ENCODE results near the gene ITM2A.

Gene ITM2A

DNA sequence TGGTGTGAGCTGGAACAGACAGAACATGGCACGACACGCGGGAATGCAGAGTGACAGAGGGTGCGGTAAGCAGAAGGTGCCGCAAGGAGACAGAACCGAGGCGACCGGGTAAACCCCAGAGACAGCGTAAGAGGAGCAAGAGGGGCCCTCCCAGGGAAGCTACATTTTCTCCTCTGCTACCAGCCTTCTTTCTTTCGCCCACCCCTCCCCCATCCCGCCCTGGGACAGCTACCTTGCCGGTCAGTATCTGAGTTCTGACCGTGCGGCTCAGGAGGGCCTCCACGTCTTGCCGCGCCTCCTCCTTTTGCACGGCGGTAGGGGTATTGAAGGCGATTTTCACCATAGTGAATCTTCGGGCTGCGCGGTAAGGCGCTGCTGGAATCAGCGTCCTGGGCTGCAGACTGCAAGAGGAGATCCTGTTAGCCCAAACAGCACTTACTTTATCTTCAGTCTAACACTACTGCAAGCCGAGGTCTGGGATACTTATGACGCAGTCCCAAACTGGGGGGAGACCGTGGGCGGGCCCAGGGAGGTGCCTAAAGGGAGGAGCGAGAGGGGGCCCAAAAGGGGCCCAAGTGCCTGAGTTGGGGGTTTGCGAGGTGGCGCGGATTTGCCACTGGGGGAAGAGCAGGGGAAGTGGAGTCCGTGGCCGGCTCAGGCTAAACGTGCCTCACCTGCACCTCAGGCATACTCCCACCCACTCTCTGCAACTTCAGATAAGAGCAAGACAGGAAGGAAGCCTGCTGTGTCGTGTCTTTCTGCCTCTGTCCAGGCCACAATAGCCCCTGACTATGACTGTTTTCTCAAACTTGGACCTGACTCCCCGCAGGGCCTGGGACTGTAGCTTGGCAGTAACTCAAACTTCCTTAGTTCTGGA lies at the start of gene ITM2A:
Gene ITM2A, minus strand, starts transcription at position 462 of the 877 bp plus-strand sequence. Its CDS starts 119 bp downstream, at position 343.
- peak; percentile 71 to 73 for DNase-seq

GRCh38 chrX:79415056-79415455 lies 47.9 kb upstream of the ITM2A start:
- DNase-seq = no peak

DNA sequence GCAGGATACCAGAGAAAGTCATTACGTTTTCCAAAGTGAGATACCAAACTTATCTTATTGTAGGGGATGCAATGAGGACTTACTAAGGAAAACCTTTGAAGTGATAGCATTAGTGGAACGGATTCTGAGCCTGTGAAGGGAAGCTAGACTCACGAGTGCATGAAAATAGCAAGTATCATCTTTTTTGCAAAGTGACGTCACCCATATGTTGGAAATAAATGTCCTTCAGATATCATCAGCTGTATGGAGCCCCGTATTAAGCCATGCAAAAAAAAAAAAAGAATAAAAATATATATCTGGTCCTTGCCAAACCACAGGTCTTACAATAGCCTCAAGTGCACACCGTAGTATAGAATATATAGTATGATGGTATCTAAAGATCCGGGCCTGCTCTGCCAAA lies 46.8 kb upstream of the ITM2A start:
- DNase-seq = no peak

DNA sequence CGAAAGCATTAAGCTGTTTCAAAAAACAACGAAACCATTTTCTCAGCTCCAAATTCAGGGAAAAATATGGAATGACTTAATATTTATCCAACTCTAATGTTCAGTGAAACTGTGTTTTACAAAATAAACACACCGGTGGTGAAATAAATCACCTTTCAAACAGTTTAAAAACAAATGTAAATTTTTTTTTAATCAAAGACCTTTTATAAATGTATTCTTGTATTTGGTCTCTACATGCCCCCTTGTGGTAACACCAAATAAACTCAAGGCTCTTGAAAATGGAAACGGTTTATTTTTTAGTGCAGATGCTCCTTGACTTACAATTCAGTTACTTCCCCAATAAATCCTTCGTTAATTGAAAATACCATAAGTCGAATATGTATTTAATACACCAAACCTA lies 45.8 kb upstream of the ITM2A start:
- DNase-seq = peak in 1 of 2 donors; percentile 48

GRCh38 chrX:79412166-79412565 lies 45.0 kb upstream of the ITM2A start:
- DNase-seq = no peak

DNA sequence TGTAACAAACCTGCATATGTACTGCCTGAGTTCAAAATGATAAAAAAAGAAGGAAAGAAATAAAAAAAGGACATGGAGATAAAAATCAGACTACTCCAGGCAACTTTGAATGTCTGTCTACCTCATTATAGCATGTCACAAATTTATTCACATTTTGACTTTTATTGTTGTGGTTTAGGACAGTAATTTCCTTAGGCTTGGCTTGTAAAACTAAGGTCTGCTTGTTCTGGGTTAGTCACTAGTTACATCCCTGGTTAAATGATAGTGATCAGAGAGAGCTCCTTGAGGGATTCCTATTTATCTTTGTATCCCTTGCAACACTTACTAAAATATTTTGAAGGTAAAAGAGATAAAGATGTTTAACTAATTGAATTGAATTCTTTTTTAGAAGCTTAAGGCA lies 42.5 kb upstream of the ITM2A start:
- no peak for DNase-seq

DNA sequence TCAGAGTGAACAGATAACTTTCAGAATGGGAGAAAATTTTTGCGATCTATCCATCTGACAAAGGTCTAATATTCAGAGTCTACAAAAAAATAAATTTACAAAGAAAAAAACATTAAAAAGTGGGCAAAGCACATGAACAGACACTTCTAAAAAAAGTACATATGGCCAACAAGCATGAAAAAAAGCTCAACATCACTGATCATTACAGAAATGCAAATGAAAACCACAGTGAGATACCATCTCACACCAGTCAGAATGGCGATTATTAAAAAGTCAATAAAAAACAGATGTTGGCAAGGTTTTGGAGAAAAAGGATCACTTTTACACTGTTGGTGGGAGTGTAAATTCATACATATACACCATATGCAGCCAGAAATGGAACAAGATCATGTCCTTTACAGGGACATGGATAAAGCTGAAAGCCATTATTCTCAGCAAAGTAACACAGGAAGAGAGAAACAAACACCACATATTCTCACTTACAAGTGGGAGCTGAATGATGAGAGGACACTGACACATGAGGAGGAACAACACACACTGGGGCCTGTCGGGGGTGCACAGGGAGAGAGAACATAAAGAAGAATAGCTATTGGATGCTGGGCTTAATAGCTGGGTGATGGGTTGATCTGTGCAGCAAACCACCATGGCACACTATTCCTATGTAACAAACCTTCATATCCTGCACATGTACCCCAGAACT lies 41.6 kb upstream of the ITM2A start:
- no peak for DNase-seq

GRCh38 chrX:79400623-79401022 lies 33.5 kb upstream of the ITM2A start:
- no peak for DNase-seq

DNA sequence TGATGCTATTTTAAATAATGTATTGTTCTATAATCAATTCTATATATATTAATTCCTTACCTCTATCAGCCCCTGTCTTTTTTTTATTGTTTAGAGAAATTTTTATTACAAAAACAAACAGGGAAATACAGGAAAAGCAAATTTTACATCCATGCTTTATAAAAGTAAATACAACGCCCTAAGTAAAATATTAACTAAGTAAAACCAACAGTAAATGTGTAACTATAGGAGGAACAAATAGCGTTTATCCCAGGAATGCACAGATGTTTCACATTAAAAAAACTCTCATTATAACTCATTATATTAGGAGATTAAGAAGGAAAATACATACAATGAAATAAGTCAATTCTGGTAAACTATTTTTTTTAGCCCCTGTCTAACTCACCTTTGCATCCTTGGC lies 8.2 kb upstream of the ITM2A start:
- DNase-seq = no peak

- no peak for DNase-seq
These were observed 4.5 kb upstream of the ITM2A start for GRCh38 chrX:79371640-79372039.

- no peak for DNase-seq
These were observed 4.0 kb upstream of the ITM2A start for GRCh38 chrX:79371101-79371500.

- no peak for DNase-seq
These were observed 2.7 kb upstream of the ITM2A start for GRCh38 chrX:79369871-79370270.

DNA sequence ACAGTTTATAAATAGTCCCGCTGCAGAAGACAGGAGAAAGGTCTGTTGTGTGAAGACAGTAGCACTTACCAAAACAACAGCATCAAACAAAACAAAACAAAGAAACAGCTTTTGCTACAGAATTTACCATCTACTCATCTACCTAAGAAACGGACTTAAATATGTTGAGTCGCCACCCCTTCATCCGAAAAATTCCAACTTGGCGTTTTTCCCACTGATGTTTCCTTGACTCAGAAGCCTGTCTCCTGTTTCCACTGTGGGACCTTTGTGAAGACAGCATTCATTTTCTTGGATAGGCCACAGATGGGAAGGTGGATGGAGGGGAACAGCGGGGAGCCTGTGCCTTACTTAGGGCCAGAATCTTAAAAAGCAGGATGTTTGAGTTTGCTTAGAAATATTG lies 1.3 kb upstream of the ITM2A start:
- DNase-seq = no peak

DNA sequence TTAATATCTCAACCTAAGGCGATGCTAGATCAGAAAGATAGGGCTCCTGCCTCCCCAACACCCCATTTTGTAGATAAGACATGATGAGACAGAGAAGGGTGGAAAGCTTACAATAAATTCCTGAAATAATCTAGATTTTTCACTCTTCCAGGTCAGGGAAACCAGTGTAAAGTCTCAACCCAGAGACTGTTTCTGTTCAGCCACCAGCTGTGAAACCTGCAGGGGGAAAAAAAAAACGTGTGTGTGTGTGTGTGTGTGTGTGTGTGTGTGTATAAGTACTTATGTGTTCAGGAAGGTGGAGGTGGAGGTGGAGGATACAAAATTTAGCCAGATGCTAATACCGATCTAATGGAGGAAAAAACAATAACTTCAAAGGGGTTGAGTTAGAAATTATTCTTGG lies 773 bp upstream of the ITM2A start:
- no peak for DNase-seq

- DNase-seq = no peak
These were observed 620 bp downstream of the ITM2A start for GRCh38 chrX:79366556-79366872.

DNA sequence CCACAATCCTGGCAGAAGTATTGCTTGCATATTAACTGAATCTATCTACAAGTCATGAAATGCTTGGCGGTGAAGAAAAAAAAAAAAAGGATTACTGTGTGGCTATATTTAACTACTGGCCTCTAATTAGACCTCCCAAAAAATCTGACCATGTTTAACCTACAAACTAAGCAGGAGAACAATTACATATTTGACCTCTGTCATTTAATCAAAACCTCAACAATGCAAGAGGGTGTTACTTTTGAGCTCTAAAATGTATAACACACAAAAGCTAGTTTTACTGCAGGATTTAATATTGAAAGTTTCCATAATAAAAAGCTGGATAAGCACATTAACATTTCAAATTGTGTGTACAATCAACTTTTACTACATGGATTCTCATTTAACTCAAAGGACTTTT lies 1.5 kb downstream of the ITM2A start:
- no peak for DNase-seq

- DNase-seq = no peak
These were observed 2.8 kb downstream of the ITM2A start for GRCh38 chrX:79364306-79364705.

GRCh38 chrX:79361192-79361870 lies 5.8 kb downstream of the ITM2A start:
- DNase-seq = peak; percentile 8 to 47

GRCh38 chrX:79336869-79337815 lies 30.0 kb downstream of the ITM2A start:
- DNase-seq = peak in 1 of 2 donors; percentile 29

GRCh38 chrX:79330022-79330421 lies 37.1 kb downstream of the ITM2A start:
- no peak for DNase-seq

- DNase-seq = peak; percentile 26 to 51
These were observed 41.7 kb downstream of the ITM2A start for GRCh38 chrX:79325263-79325958.
